Panc1 (cell line): Measurements from ENCODE around the gene MMP11. TPM values are rescaled to one million over a fixed set of nuclear protein-coding genes. Genes with fewer than 3 reads are reported as not detected.

ENCODE experiments used
- ATAC-seq: fragments of 200-7000 bp; cut with Tn5 transposase; 2 replicates; pipeline ENCODE4 v1.9.1; 2020; ENCODE audit warnings: mild to moderate bottlenecking, moderate library complexity
- BruUV-seq: library from RNA; stranded (reverse); fragments of 400-500 nt; replicated peaks from 2 replicates; lab custom pipeline; 2021; lab: Mats Ljungman, UMichigan
- CTCF ChIA-PET: fragments of 300-600 bp; sonication (Branson Sonifier 250); formaldehyde crosslinking; loops from one replicate; lab custom pipeline; 2022; ENCODE audit warnings: antibody characterized with exemption; lab: Charles Lee
- POLR2A ChIA-PET: fragments of 300-600 bp; sonication (Branson Sonifier 250); formaldehyde crosslinking; loops from one replicate; lab custom pipeline; 2022; ENCODE audit warnings: antibody characterized with exemption; lab: Charles Lee
- DNase-seq: peaks from one replicate; pipeline ENCODE4 v3.0.0-alpha.2; 2010; ENCODE audit warnings: low read depth, low spot score
- H3K27ac ChIP-seq: 2 replicates; pipeline ENCODE4 v1.5.1; 2011; ENCODE audit warnings: mild to moderate bottlenecking, low read length, inconsistent platforms
- H3K27me3 ChIP-seq: fragments of 200-500 bp; sonication (Bioruptor generic); 2 replicates; pipeline ENCODE4 v1.6.0; 2014; ENCODE audit warnings: low read length, inconsistent platforms; ENCODE audit not compliant: control insufficient read depth, insufficient read depth
- H3K36me3 ChIP-seq: fragments of 200-500 bp; sonication (Bioruptor generic); 2 replicates; pipeline ENCODE4 v1.5.1; 2014; ENCODE audit warnings: inconsistent platforms, mild to moderate bottlenecking, low read length, moderate library complexity; ENCODE audit not compliant: control insufficient read depth, insufficient read depth
- H3K4me1 ChIP-seq: 2 replicates; pipeline ENCODE4 v1.5.1; 2011; ENCODE audit warnings: inconsistent platforms, mild to moderate bottlenecking, low read length, moderate library complexity; ENCODE audit not compliant: control insufficient read depth, insufficient read depth
- H3K4me3 ChIP-seq, 2 experiments: 2 replicates each; pipeline ENCODE4 v1.5.1; 2011 to 2012; ENCODE audit warnings: low read depth in 2 of 2, low read length in 2 of 2, mild to moderate bottlenecking in 2 of 2, inconsistent platforms in 1 of 2, moderate library complexity in 1 of 2
- H3K9me3 ChIP-seq: fragments of 200-500 bp; sonication (Bioruptor generic); 2 replicates; pipeline ENCODE4 v1.5.1; 2014; ENCODE audit warnings: low read depth, mild to moderate bottlenecking, inconsistent platforms, low read length, moderate library complexity; ENCODE audit not compliant: control insufficient read depth, insufficient read depth
- POLR2AphosphoS5 ChIP-seq: IDR thresholded peaks from 2 replicates; pipeline ENCODE4 v1.6.1; 2012; ENCODE audit warnings: mild to moderate bottlenecking, low read depth, low read length, moderate library complexity
- SIN3A ChIP-seq: IDR thresholded peaks from 2 replicates; pipeline ENCODE4 v1.6.1; 2012; ENCODE audit warnings: low read depth, mild to moderate bottlenecking, low read length, moderate library complexity, borderline replicate concordance; ENCODE audit not compliant: insufficient read depth
- TCF7L2 ChIP-seq: IDR thresholded peaks from 2 replicates; pipeline ENCODE4 v1.6.1; 2011; ENCODE audit warnings: mild to moderate bottlenecking, low read depth, low read length, inconsistent platforms
- in situ Hi-C: cut with HindIII; loops from 2 replicates; pipeline ENCODE4 v1.10.0; 2016; ENCODE audit warnings: low sequenced_read_pairs, low pct_unique_long_range_greater_than_20kb
- intact Hi-C: fragments of 100-400 bp; cut with micrococcal nuclease; formaldehyde crosslinking; loops from one replicate; pipeline ENCODE4 v1.10.0; 2022; ENCODE audit not compliant: unreplicated experiment
- total RNA-seq: library from RNA; stranded (reverse); gene quantifications from one replicate; pipeline ENCODE4 v1.2.1, GENCODE V29; 2021; ENCODE audit not compliant: unreplicated experiment
- TF ChIP-seq, protein P1 (sequence below): fragments of 450-650 bp; IDR thresholded peaks from 2 replicates; pipeline ENCODE4 v1.5.1; 2017; ENCODE audit warnings: mild to moderate bottlenecking
- TF ChIP-seq, protein P2 (sequence below), 2 experiments: IDR thresholded peaks; 2 replicates each; pipeline ENCODE4 v1.6.1; 2011 to 2012; ENCODE audit warnings: low read depth in 2 of 2, control low read depth in 1 of 2, low read length in 1 of 2, mild to moderate bottlenecking in 1 of 2, moderate library complexity in 1 of 2; ENCODE audit not compliant: insufficient read depth in 1 of 2

Gene MMP11
- total RNA-seq, 1 experiment from 2014 or later: 3.0 TPM

DNA sequence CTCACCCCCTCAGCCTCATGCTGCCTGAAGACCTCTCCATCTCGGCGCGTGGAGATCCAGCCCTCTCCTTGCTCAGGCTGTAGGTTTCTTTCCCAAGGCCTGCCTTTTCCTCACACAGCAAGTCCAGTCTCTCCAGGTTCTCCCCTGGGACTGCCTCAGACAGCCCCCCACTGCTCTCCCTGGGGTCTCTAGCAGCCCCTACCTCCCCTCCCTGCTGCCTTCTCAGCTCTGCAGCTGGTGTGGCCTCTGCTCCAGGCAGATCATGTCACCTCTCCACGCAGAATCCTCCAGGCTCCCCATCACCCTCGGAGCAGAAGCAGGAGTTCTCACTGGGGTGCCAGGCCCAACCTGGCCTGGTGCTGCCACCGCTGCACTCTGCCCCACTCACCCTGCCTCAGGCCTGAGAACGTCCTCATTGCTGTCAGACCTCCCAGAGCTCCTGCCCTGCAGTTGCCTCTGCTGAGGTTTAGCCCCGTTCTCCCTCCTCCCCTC, 29.3 kb downstream of the MMP11 start:
- H3K9me3 ChIP-seq: no peaks in the 10 kb centered on the region
- ChIA-PET CTCF (interaction anchor here (0.6 kb wide), 1 partner anchor 59 kb away, joined by 10 read pairs; no protein-coding TSS in a partner anchor), POLR2A (no interaction called here)
- no peak overlapping the region for H3K4me3 ChIP-seq
- no peak overlapping the region for H3K27ac ChIP-seq
- in situ Hi-C loops: no loop called here
- TF ChIP-seq TCF7L2: no peak
- TF ChIP-seq POLR2AphosphoS5: no peak
- TF ChIP-seq, protein P1, sequence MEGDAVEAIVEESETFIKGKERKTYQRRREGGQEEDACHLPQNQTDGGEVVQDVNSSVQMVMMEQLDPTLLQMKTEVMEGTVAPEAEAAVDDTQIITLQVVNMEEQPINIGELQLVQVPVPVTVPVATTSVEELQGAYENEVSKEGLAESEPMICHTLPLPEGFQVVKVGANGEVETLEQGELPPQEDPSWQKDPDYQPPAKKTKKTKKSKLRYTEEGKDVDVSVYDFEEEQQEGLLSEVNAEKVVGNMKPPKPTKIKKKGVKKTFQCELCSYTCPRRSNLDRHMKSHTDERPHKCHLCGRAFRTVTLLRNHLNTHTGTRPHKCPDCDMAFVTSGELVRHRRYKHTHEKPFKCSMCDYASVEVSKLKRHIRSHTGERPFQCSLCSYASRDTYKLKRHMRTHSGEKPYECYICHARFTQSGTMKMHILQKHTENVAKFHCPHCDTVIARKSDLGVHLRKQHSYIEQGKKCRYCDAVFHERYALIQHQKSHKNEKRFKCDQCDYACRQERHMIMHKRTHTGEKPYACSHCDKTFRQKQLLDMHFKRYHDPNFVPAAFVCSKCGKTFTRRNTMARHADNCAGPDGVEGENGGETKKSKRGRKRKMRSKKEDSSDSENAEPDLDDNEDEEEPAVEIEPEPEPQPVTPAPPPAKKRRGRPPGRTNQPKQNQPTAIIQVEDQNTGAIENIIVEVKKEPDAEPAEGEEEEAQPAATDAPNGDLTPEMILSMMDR: no peak
- TF ChIP-seq SIN3A: no peak
- TF ChIP-seq, protein P2, sequence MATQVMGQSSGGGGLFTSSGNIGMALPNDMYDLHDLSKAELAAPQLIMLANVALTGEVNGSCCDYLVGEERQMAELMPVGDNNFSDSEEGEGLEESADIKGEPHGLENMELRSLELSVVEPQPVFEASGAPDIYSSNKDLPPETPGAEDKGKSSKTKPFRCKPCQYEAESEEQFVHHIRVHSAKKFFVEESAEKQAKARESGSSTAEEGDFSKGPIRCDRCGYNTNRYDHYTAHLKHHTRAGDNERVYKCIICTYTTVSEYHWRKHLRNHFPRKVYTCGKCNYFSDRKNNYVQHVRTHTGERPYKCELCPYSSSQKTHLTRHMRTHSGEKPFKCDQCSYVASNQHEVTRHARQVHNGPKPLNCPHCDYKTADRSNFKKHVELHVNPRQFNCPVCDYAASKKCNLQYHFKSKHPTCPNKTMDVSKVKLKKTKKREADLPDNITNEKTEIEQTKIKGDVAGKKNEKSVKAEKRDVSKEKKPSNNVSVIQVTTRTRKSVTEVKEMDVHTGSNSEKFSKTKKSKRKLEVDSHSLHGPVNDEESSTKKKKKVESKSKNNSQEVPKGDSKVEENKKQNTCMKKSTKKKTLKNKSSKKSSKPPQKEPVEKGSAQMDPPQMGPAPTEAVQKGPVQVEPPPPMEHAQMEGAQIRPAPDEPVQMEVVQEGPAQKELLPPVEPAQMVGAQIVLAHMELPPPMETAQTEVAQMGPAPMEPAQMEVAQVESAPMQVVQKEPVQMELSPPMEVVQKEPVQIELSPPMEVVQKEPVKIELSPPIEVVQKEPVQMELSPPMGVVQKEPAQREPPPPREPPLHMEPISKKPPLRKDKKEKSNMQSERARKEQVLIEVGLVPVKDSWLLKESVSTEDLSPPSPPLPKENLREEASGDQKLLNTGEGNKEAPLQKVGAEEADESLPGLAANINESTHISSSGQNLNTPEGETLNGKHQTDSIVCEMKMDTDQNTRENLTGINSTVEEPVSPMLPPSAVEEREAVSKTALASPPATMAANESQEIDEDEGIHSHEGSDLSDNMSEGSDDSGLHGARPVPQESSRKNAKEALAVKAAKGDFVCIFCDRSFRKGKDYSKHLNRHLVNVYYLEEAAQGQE (IDR thresholded peaks at IDR 0.05; ENCODE audit: insufficient read depth in 1 of 2, low read depth in 2 of 2, low read length in 1 of 2): no peak
- H3K27me3 ChIP-seq: no peaks in the 10 kb centered on the region
- ATAC-seq: no peak
- DNase-seq: no peak
- H3K4me1 ChIP-seq: no peaks in the 10 kb centered on the region
- intact Hi-C loops: no loop called here
- no TSS peak for BruUV-seq
- peaks cover 8% of the 10 kb centered on the region for H3K36me3 ChIP-seq

- DNase-seq (no peak), ATAC-seq (no peak)
- Histone ChIP-seq H3K27ac (no peak overlapping the region), H3K36me3 (peaks cover 8% of the 10 kb centered on the region), H3K4me1 (no peaks in the 10 kb centered on the region), H3K9me3 (no peaks in the 10 kb centered on the region), H3K27me3 (no peaks in the 10 kb centered on the region), H3K4me3 (no peak overlapping the region)
- BruUV-seq: no TSS peak
- POLR2A ChIA-PET: no interaction called here
- TF ChIP-seq SIN3A: no peak
- TF ChIP-seq, protein P2 (IDR thresholded peaks at IDR 0.05; ENCODE audit: insufficient read depth in 1 of 2, low read depth in 2 of 2, low read length in 1 of 2): no peak
- no peak for TF ChIP-seq TCF7L2
- TF ChIP-seq, protein P1: no peak
- TF ChIP-seq POLR2AphosphoS5: no peak
- in situ Hi-C loops (no loop called here), intact Hi-C loops (no loop called here)
- CTCF ChIA-PET: no interaction called here
These were observed 30.6 kb downstream of the MMP11 start for GRCh38 chr22:23803001-23803819.
